NK-92 treated with Interleukin-12 subunit alpha and Interleukin-12 subunit beta, amount 100 ng/mL, for 24 hours (cell line): ENCODE data around the gene CFAP100.

Experiments used
- DNase-seq: peaks from one replicate; lab custom pipeline; 2025; lab: John Stamatoyannopoulos, UW

Gene CFAP100

DNA sequence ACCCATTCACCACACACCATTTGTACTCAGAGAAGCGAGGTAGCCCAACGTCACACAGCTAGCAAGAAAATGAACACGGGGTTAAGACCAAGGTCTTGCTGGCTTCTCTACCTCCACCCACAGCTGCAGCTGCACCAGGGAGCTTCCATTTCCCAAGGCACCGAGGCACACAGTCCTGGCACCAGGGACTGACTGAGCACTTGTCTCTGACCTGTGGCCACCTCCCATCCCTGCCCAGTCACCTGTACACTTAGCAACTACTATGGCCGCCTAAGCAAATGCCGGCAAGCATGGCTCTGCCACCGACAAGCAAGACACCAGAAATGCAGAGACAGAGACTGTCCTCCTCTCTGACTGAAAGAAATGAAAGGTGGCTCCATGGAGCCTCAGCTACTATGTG is 65.7 kb downstream of the CFAP100 start:
- DNase-seq: no peak

DNA sequence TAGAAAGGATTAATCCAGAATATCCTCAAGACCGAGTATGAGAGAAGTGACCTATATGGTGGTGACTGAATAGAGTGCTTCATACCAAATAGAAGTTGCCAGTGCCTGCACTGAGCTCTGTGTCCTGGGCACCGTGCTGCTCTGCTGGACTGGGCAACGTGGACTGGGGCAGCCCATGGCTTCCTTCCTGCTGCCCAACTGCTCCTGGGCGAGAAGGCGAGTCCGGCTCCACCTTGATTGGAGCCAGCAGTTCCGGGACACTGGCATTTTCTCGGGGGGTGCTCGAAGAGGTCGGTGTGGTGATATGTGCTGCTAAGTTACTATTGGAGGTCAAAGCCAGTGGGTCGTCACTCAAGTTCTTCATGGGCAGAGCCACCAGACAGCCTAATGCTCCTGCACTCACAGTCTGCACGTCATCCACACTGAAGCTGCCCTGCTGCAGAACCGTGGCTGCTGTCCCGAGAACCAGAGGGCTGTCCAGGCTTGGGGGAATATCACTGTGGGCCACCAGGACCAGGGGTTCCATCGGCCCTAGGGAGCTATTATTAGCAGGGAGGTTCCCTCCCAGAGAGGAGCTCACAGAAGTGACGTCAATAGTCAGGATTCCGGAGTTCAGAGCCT is 66.9 kb downstream of the CFAP100 start:
- DNase-seq: no peak

DNA sequence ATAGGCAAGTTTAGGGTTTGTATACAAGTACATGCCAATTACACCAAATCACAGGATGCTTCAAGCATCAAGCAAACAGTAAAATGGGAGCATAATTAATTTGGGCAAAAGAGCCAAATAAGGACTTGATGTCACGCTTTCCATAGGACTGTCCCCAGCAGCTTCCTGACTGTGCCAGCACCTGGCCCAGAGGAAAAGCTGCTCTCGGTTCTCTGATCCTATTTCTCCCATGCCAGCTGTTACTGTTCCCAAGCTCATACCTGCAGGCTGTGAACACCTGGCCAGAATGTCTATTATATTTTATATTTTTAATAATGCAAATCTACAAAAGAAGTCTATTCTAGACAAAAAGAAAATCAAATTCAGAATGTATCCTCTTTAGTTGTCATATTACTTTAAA is 68.8 kb downstream of the CFAP100 start:
- no peak for DNase-seq

DNA sequence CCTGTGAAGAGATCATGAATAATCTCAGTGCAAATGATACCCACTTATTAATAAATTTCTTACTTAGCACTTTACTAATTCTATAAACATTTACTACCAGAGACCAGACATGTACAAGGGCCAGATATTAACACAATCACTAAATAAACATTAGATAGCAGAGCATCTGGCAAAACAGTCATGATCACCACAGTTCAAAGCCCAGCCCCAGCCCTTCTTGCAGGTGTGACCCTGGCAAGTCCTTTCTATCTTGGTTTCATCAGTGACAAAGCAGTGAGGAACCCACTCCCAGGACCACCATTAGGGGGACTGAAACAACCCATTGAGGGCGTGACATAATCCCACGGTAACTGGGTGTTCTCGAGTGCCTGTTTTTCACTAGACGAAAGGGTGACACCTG is 69.4 kb downstream of the CFAP100 start:
- no peak for DNase-seq

DNA sequence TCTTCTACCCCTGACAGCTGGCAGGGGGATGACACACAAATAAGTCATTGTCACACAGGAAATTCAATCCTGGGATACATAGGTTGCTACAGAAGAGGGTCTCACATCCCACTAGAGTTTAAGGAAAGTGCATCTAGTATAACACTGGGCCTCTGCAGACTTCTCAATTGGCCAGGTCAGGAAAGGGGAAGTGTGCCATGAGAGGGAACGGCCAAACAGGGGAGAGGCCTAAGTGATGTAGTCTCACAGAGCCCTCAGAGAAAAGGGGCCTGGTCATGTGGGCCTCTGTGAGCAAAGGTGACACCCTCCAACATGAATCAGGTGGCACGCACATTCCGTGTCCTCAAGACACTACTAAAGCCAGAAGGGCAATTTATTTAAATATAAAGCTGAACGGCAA is 69.8 kb downstream of the CFAP100 start:
- no peak for DNase-seq

DNA sequence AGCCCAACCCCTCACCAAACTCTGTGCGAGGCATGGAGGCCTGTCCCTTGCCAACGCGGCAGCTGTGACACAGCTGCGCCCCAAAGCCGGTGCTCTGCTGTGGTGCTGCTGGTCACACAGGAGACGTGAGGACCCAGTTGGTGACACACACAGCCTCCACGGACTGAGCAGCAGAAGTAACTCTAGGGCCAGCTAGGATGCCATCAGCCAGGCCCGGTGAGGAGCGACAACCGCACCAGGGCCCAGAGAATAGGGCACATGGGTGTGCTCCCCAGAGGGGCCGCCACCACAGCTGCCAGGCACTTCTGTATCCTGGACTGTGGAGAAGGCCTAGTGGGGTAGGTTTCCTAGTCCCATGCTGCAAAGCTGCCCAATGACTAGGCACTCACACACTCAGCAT is 70.3 kb downstream of the CFAP100 start:
- DNase-seq: no peak

DNA sequence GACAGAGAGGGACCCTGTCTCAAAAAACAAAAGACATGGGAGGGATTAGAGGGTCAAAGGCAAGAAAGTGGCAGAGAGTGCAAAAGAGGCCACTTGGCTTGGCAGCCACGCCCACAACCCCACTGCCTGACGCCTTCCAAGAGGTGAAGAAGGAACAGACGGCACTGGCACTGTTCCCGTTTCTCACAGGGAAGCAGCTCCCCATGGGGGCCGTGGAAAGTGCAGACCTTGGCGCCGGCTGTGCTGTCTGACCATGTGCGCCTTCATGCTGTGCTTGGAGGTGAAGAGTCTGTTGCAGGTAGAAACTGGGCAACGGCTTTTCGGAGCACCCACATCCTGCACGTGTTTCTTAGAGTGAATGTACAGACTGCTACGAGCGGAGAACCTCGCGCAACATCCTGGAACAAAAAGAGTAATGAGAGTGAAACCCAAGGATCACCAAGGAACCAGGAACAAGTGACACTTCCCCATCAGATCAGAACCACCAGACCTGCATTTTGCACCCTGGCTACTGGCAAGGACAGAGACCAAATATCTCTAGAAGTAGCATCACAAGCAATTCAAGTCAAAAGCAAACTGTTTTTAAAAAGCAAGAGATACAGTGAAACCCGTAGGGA is 71.3 kb downstream of the CFAP100 start:
- DNase-seq: no peak

DNA sequence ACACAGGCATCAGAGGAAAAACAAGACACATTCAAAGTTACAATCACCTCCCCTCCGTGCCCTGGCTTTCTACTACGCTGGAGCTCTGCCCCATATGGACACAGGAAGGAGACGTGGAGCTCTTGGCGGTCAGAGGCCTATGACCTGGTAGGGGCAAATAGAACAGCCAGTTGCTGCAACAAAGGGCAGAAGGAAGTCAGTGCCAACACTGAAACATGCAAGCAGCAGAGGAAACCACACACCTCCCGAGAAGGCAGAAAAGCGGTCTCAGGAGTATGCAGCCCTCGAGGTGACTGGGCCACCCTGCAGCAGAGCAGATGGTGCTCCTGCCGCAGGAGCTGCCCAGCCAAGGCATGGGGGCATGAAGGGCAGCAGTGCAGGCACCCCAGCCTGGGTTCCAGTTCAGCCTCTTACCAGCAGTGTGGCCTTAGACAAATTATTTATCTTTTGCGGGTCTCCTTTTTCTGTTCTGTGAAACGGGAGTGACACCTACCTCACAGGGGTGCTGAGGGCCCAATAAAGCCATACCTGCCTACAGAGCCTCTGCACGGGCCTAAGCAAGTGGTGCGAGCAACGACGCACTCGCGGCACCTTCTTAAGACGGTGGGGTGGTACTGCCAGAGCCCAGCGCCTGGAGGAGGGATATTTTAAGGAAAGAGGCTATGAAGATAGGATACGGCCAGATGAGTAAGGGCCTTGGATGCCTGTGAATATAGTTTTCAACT is 72.3 kb downstream of the CFAP100 start:
- DNase-seq: no peak

DNA sequence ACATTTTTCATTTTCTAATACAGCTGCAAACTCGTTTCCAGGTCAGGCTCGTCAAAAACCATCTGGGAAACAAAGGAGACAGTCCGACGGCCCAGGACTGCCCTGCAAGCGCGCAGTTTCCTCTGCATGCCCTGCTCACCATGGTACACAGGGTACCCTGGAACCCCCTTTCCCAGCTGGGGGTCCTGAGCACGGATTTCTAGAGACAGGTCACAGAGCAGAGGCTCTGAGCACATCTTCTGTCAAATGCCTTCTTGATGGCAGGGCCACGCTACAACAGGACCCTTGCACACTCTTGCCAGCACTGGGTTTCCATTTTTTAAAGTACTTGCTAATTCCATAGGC is 72.9 kb downstream of the CFAP100 start:
- no peak for DNase-seq

DNA sequence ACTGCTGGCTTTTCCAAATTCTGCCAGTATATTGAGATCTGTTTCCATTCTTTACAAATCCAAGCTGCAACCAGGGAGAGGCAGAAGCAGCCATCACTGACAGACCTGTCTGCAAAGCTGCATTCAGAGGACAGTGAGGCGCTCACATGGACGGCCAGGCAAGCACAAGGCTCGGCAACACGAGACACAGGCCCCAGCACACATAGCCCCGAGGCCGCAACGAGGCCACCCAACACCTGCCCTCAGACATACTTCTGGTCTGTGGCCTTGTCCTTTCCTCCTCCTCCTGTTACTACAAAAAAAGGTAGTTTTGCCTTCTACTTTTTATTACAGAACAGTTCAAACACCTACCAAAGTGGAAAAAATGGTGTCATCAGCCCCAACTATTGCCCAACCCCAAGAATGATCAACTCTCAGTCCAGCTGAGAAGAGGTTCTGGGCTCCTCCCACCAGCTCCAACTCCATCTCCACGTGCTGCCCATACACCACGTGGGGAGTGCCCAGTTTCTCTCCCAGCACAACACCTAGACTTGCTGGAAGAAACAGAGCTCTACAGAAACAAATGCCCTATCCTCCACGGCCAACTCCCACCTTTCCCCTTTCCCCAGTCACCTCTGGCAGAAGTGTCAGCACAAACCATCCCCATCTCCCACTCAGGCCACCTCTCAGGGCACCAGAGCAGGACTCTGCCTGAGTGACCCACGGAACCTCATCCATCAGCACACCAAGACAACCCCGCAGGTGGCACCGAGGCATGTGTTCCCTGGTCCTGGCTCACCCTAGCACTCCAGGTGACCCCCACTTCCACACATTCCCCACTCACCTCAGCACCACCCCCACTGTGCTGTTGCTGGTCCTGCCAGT is 73.6 kb downstream of the CFAP100 start:
- DNase-seq: no peak

DNA sequence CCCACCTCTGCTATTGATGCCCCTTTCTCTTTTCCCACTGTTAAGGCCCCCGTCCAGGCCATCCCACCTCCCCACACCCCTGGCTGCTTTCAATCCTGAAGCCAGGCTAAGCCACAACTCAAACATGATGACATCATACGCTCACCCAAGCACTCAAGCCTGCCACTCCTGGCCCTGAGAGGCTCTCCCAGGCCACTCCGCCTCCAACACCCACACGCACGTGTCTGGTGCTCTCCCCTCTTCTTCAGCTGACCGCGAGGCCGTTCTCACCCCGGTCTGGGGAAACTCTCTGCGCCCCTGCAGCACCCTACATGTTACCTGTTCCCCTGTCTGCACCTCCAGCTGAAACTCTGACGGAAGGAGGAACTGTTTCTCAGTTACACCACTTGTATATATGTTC is 74.8 kb downstream of the CFAP100 start:
- no peak for DNase-seq

DNA sequence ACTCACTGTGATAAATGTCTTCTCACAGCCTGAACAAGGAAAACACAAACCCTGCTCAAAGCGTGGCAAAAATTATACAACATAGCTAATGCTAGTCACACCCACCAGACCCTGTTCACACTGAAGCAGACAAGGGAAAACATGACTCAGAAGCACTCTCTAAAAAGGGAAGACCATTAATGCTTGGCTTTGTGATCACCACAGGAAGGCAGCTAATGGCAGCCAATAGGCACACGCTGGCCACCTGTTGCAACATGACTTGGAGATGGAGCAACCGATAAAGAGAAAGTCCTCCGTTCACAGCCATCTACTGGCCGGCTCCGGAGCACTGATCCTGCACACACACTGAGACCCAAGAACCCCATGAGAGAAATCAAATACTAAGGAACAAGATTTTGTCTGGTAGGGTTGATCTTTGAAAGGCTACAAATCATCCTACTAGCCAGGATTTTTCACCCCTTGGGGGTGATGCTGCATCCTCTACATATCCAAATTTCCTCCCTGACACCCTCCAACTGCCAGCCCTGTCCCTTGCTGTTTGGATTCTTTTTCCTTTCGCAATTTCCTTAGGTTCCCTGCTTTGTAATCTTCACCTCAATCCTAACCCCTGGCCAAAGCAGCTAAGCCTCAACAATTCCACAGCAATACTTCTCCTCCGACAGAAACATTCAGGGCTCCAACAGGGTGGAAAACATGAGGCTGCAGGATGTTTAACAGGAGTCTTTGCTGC is 77.7 kb downstream of the CFAP100 start:
- DNase-seq: peak; percentile 64

DNA sequence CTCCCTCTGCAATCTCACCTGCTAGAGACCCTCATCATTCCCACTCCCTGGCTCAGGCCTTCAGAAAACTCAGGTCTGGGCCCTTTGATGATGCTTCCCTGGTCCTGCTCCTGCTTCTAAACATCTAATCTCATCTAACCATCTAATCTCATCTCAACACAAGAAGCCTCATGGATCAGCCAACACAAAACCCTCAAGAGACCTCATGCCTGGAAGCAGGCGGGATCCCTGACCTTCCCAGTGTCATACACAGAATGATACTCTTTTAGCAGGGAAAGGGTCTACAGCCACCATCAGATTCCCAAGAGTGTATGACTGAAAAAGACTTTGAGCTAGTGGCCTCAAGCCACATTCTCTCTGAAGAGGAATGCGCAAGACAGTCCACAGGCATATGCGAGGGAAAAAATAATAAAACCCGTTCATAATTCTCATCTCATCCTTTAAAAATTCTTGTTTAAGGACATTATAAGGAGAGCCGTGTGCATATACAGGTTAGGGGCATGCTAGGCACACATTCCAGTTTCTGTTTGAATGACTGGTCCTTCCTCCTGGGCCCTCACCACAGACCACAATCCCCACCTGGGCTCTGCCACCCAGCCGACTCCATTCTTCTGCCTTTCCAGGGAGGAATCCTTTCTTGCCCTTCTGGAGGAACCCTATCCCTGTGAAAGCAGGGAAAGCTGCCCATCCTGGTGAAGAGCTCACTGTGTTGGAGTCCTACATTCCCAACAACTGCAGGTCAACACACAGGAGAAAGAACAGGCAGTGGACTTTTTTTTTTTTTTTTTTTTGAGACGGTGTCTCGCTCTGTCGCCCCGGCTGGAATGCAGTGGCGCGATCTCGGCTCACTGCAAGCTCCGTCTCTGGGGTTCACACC is 78.8 kb downstream of the CFAP100 start:
- no peak for DNase-seq

DNA sequence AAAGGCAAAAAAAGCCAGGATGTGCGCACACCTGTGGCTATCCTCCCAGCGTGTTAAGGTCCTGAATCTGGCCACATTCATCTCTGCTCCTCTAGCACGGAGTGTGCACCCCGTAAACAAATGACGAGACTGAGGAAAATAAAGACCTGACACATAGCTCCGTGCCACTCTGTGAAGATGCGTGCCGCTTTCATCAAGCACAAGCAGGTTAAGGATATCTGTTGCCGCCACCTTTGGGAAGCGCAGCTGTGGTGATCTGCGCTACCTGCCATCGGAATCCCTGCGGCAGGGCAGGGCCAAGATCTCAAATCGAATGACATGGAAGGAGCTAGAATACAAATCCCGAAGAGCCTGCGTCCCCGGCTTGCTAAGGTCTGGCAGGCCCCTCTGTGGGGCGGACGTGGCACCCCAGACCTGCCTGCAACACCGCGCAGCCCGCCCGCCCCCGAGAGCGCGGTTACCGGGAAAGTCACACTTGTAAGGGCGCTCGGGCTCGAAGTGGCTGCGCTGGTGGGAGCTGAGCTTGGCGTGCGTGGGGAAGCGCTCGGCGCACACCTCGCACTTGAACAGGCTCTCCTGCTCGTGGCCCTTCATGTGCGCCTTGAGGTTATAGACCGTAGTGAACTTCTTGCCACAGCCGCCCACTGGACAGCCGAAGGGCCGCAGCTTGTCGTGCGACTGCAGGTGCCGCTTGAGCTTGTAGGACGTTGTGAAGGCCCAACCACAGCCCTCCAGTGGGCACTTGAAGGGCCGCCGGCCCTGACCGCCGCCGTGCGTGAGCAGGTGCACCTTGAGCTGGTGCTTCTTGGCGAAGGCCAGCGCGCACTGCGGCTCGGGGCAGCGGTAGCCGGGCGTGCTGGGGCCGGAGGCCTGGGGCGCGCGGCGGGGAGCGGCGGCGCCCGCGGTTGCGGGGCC is 80.0 kb downstream of the CFAP100 start:
- no peak for DNase-seq

DNA sequence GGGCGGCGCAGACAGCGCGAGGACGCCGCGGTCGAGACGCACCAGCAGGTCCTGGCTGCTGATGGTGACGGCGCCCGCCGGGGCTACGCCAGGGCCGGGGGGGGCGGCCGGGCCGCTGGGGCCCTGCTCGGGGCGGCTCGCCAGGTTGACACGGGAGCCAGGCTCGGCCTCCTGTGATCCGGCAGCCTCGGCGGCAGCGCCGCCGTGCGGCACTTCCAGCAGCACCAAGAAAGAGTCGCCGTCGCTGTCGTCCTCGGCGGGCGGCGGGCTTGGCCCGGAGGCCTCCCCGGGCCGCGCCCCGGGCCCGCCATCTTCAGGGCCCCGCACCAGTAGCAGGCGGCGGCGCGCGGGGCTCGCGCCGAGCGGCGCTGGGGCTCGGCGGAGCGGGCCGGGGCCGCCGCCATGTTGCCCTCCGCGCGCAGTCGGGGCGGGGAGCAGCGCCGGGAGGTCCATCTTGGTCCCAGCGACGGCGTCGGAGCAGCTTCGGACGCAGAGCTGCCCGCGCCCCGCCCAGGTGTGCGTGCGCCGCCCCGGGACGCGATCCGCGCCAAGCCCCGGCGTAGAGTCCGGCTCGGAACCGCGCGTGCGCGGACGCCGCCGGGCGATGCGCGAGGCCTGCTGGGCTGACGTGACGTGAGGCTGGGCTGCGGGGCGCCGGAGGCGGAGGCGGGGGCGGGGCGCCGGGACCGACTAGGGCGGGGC is 80.9 kb downstream of the CFAP100 start, which contains the start of gene ZXDC:
Gene ZXDC (minus strand): TSS at position 479 of the 702 bp plus-strand sequence. CDS start 26 bp downstream, at position 453.
- peak; percentile 92 for DNase-seq

DNA sequence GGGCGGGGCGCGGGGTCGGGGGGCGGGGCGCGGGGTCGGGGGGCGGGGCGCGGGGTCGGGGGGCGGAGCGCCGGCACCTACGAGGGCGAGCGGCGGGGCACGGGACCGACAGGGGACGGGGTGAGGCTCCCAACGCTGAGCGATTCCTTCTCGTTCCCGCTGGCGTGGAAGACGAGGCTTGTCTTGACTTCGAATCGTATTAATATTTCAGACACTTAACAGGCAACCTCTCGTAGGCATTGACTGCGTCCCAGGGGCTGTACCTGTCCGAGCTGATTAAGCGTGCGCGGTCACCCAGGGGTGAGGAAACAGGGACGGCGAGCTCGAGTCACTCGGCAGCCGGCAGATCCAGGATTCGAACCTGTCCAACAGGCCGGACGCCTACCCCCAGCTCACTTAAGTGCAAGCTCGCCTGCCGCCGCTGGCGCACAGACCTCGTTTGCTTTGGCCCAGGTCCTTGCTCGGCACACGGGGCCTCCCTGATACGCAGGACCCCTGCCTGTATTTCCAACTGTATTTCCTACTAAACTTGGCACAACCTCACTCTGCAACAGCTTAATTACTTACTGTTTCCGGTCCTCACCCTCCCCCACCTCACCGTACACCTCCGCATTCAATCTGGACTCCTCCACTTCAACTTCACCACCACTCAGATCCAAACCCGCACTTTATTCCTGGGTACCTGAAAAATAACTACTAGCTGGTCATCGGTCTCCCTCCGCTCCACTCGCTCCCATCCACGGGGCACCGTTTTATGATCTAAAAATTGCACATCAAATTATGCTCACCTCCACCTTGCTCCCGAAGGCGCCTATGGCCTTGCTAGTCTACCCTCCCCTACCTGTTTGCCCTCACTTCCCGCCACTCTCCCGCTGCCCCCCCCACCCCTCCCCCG is 81.7 kb downstream of the CFAP100 start:
- peak; percentile 25 for DNase-seq

DNA sequence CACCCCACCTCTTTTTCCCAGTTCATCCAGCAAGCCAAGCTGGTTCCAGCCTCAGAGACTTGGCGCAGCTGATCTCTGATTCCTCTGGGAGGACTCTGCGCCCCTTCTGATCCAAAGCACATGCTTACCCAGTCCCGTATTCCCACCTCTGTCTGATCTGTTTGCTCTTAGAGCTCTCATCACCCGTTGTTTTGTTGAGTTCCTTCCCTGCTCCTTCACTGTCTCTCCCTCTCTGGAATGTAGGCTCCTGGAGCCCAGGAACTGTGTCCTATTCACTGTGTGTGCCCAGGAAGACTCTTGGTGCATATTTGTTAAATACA is 82.3 kb downstream of the CFAP100 start:
- DNase-seq: no peak

DNA sequence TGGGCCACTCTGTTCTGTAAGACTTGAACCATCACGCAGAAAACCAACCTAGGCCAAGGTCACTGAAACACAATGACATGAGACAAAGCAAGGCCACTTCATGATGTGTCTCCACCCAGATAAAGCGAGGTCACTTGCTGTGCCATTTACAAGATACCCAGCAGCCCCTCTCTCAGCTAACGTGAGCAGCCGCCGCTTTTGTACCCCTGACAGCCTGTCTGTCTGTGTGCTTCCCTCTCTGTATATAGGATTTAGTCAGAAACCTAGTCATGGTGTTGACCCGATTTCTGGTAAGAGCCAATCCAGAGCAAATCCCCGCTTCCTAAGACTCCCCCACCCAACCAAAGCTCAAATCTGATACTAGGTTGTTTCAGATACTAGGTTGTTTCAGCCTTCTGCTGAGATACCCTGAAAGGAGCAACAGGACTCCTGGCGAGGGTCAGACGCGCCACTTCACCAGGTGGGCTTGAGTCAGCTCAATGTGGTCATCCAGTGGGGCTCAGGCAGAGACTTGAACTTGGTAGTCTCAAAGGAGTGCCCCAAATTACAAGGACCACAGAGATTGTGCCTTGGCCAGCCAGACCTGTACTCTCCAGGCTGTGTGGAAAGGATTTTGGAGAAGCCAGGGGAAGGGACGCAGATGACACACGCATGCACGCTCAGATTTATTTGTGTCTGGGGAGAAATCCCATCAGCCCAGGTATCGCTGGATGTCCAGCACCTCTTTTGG is 84.0 kb downstream of the CFAP100 start:
- no peak for DNase-seq
